WI38 (cell line): Measurements from ENCODE around the gene FBXW7.

Experiments
- H3K4me3 ChIP-seq: 2 replicates; pipeline ENCODE4 v1.5.1; 2011; ENCODE audit warnings: low read depth, mild to moderate bottlenecking, control low read depth, low read length
- TF ChIP-seq, protein P1 (sequence below): IDR thresholded peaks from 2 replicates; pipeline ENCODE4 v1.5.1; 2012; ENCODE audit warnings: low read depth, mild to moderate bottlenecking, control low read depth, low read length

Gene FBXW7

DNA sequence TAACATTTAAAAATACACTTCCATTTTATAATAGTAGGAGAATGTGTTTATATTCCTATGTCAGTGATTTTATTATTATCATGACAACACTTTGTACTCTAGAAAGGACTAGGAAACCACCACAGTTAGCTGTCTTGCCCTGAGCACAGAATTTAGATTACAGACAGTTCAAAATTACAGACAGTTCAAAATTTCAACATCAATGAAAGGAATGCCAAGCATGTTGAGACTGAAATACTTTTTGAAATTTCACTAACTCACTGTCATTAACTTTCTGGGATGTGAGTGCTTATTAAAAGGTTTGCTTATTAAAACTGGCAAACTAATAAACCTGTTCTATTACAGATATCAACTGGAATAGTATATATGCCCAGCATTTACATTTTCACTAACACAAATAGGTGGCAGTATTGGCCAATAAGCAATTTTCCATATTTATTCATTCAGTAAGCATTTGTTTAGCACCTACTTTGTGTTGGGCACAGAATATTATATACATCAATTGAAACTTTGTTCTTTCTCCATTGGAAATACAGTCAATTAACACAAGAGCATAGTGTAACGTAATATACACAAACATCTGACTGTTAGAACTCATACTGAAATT lies 179.4 kb downstream of the FBXW7 start:
- TF ChIP-seq, protein P1, sequence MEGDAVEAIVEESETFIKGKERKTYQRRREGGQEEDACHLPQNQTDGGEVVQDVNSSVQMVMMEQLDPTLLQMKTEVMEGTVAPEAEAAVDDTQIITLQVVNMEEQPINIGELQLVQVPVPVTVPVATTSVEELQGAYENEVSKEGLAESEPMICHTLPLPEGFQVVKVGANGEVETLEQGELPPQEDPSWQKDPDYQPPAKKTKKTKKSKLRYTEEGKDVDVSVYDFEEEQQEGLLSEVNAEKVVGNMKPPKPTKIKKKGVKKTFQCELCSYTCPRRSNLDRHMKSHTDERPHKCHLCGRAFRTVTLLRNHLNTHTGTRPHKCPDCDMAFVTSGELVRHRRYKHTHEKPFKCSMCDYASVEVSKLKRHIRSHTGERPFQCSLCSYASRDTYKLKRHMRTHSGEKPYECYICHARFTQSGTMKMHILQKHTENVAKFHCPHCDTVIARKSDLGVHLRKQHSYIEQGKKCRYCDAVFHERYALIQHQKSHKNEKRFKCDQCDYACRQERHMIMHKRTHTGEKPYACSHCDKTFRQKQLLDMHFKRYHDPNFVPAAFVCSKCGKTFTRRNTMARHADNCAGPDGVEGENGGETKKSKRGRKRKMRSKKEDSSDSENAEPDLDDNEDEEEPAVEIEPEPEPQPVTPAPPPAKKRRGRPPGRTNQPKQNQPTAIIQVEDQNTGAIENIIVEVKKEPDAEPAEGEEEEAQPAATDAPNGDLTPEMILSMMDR = no peak
- no peak overlapping the region for H3K4me3 ChIP-seq

DNA sequence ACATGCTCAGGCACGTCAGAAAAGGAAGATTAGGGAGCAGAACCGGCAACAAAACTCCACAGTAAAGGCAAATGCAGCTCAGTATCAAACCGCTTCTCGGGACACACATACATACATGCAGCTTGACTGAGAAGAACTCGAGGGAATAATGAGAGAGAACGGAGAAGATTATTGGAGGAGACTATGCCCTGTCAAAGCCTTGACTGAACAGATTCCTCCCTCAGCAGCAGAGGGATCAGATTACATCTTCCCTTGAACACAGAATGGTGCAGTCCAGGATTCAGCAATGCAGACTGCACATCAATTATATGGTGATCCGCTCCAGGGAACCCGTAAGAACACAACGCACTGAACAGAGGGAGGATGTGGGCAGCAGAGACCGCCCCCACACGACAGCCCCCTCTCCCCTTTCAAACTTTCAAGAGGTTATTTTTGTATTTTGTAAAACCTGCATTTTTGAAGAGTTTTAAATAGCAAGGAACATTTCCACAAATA lies 183.2 kb downstream of the FBXW7 start:
- peak overlapping the region; percentile 53 for H3K4me3 ChIP-seq
- TF ChIP-seq, protein P1 = no peak

DNA sequence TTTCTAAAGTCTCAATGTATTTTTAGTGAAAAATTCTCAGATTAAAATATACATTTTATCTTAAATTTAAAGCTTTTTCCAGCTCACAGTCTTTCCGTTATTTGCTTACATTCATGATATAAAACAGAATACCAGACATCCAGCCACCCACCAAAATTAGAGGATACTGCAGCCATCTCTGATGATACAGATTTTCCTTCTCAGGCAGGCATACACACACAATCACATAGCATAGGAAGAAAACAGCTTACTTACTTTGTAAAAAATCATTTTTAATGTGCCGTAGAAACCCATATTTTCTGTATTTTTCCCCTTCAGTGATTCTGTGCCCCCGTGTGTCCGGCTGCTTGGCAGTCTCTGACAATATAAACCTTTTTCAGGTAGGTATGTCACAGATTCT lies 183.7 kb downstream of the FBXW7 start:
- peak overlapping the region; percentile 53 for H3K4me3 ChIP-seq
- TF ChIP-seq, protein P1 = no peak

DNA sequence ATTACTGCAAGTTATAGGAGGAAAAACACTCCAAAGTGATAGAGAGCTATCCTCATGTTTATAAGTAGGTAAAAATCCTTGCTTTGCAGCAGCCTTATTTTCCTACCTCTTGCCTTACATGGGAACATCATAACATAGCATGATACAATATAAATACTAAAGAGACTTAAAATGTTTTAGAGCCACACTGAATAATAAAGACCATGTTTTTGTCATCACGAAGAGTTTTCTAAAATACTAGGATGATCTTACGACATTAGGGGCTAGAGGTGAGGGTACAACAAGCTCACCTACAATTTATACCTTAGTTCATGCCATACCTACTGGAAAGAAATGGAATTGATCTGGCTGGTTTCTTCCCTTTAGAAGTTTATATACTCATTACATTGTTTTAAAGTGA lies 184.8 kb downstream of the FBXW7 start:
- H3K4me3 ChIP-seq = peak overlapping the region; percentile 53

DNA sequence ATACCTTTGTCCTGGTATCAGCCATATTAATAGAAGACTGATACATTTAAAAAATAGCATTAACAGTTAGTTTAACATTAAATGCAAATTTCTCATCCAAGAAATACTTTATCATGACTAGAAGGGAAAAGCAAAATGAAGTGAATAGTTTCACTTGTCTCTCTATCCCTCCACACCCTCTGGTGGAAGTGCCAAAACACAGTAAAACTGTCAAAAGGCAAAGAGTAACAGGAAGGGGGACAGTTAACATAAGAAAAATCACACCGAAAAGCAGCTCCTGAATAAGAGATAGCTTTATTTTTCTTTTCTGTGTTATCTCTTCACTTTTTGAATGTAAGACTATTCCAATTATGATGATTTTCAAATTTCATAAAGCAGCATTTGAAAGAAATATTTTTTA lies 187.2 kb downstream of the FBXW7 start:
- no peak overlapping the region for H3K4me3 ChIP-seq
- TF ChIP-seq, protein P1 = no peak

More for the DNA sequence above, 184.8 kb downstream of the FBXW7 start:
- TF ChIP-seq, protein P1 = no peak

DNA sequence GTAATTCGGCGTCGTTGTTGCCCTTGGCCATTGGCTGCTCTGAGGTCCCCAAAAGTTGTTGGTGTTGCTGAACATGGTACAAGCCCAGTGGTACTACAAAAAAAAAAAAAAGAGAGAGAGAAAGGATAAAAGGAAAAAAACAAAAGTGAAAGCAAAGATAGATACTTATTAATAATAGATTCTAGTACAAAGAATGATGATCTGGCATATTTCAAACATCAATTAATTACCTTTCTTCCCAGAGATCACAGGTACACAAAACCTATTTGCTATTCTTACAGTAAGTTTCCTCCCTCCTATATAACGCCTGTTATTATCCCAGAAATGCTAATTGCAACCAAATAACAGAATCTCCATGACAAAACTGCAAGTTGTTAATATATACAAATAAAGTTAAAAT lies 188.9 kb downstream of the FBXW7 start:
- TF ChIP-seq, protein P1 = no peak
- no peak overlapping the region for H3K4me3 ChIP-seq

DNA sequence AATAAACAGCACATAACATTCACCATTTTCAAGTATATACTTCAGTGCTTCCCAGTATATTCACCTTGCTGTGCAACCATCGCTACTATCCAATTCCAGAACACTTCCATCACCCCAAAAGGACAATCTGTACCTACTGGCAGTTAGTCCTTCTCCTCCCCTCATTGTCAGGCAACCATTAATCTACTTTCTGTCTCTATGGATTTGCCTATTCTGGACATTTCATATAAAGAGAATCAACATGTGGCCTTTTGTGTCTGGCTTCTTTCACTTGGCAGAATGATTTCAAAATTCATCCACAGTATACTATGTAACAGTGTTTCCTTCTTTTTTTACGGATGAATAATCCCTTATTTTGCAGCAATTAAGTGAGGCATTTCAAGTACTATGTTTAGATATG lies 189.4 kb downstream of the FBXW7 start:
- H3K4me3 ChIP-seq = no peak overlapping the region
- TF ChIP-seq, protein P1 = no peak
